ENCODE measurements around the gene ZC3HAV1. TPM values are rescaled to one million over a fixed set of nuclear protein-coding genes. Genes with fewer than 3 reads are reported as not detected.
"Not testable (repeated sequence)": the region's sequence is repeated elsewhere in the genome, so short reads cannot be mapped to it uniquely, and the experiment has no call there.

Gene ZC3HAV1
- total and polyA plus RNA-seq, 2 of the 4 experiments (the other 2 are of a cell fraction), result 9.9 to 22.4 TPM

DNA sequence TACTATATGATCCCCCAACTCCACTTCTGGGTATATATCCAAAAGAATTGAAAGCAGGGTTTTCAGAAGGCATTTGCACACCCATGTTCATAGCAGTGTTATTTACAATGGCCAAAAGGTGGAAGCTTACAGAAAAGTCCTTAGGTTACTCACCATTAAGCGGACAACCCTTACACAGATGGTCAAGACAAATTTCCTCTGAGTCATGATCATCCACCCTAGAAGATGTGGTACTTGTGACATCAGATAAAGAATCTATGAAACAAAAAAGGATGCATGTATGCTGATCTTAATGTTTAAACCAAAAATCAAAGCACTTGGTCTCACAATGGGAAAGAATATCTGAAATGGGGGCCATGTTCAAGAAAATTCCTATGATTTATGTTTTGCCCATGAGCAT is 31.1 kb downstream of the ZC3HAV1 start:
- H3K36me3 ChIP-seq (ENCODE audit: control insufficient read depth, insufficient read depth, low read length), result peaks cover 27% of the 10 kb centered on the region
- no peaks in the 10 kb centered on the region for H3K27me3 ChIP-seq (ENCODE audit: control insufficient read depth, insufficient read depth, low read length)
- H3K4me1 ChIP-seq (ENCODE audit: control insufficient read depth, insufficient read depth, low read length), result peaks cover 2% of the 10 kb centered on the region; the same call in 1 of the 2 replicates
- no peak overlapping the region for H2AK5ac ChIP-seq (ENCODE audit: low read depth, low read length)
- no peak overlapping the region for H2AK9ac ChIP-seq (replicated peaks; ENCODE audit: low read depth, low read length, poor library complexity)
- H3K27ac ChIP-seq (ENCODE audit: insufficient read depth, low read length), result no peak overlapping the region
- H2BK15ac ChIP-seq (ENCODE audit: low read depth, low read length), result no peak overlapping the region
- intact Hi-C loops (cut with micrococcal nuclease), result no loop called here
- no peak overlapping the region for H2BK20ac ChIP-seq (ENCODE audit: low read depth, low read length)
- no peaks in the 10 kb centered on the region for H3K9me3 ChIP-seq (ENCODE audit: control insufficient read depth, insufficient read depth, low read length)
- no peak overlapping the region for H3K18ac ChIP-seq (ENCODE audit: low read depth, low read length)
- ChIA-PET CTCF (interaction anchor here (0.7 kb wide), 1 partner anchor 240 kb away, joined by 3 read pairs; no protein-coding TSS in a partner anchor), POLR2A (ENCODE audit: unreplicated experiment) (no interaction called here)
- peaks cover 0 to 10% of the 10 kb centered on the region in 2 experiments; a peak in 1 of 4 replicates for H3K79me1 ChIP-seq (ENCODE audit: low read depth in 1 of 2, low read length in 2 of 2)
- TF ChIP-seq MAZ (IDR thresholded peaks at IDR 0.05; ENCODE audit: borderline replicate concordance, low read depth, low read length) (no peak), POLR2A (IDR thresholded peaks at IDR 0.05; ENCODE audit: low read depth, low read length) (no peak), MXI1 (IDR thresholded peaks at IDR 0.05; ENCODE audit: borderline replicate concordance, low read depth, low read length) (no peak), FOS (IDR thresholded peaks at IDR 0.05; ENCODE audit: low read depth, low read length) (no peak), BHLHE40 (IDR thresholded peaks at IDR 0.05; ENCODE audit: low read depth, low read length) (no peak), CEBPB (IDR thresholded peaks at IDR 0.05; ENCODE audit: low read depth, low read length) (no peak)
- TF ChIP-seq, protein P1, sequence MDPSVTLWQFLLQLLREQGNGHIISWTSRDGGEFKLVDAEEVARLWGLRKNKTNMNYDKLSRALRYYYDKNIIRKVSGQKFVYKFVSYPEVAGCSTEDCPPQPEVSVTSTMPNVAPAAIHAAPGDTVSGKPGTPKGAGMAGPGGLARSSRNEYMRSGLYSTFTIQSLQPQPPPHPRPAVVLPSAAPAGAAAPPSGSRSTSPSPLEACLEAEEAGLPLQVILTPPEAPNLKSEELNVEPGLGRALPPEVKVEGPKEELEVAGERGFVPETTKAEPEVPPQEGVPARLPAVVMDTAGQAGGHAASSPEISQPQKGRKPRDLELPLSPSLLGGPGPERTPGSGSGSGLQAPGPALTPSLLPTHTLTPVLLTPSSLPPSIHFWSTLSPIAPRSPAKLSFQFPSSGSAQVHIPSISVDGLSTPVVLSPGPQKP (IDR thresholded peaks at IDR 0.05; ENCODE audit: borderline replicate concordance, low read depth, low read length), result no peak
- no peak overlapping the region for H4K8ac ChIP-seq (ENCODE audit: low read depth in 2 of 2, low read length in 2 of 2)
- H3K4ac ChIP-seq (ENCODE audit: low read depth, low read length), result no peak overlapping the region
- ATAC-seq (ENCODE audit: low read depth), result no peak
- H3K14ac ChIP-seq (replicated peaks; ENCODE audit: low read depth, low read length), result no peak overlapping the region
- no peak overlapping the region for H4K5ac ChIP-seq (ENCODE audit: low read depth, low read length)
- no TSS peak for BruUV-seq (replicated peaks)
- H3K4me2 ChIP-seq (ENCODE audit: low read depth, low read length), result no peak overlapping the region
- no peak overlapping the region for H3K56ac ChIP-seq (ENCODE audit: extremely low read depth, insufficient read depth, low read length)
- no peak overlapping the region for H4K91ac ChIP-seq (ENCODE audit: insufficient read depth, low read depth, low read length)
- no peak overlapping the region for H2BK120ac ChIP-seq (ENCODE audit: low read depth, low read length)
- DNase-seq, result peak; percentile 75
- no peak overlapping the region for H2AFZ ChIP-seq (replicated peaks; ENCODE audit: low read length, poor library complexity)
- dilution Hi-C loops (cut with HindIII; ENCODE audit: low sequenced_read_pairs, unreplicated experiment), result no loop called here
- H3K4me3 ChIP-seq (ENCODE audit: insufficient read depth, low read depth, low read length), result no peak overlapping the region
- no CpG with 5 or more reads among the region's 1 CpG for WGBS, 2 experiments (ENCODE audit: extremely low coverage in 2 of 2, insufficient read length in 1 of 2)
- in situ Hi-C loops (cut with MboI; ENCODE audit: low sequenced_read_pairs), result loop anchor here (10.0 kb wide), 1 partner anchor 194 kb away; no protein-coding TSS in a partner anchor
- no peak overlapping the region for H3K23ac ChIP-seq (ENCODE audit: low read depth, low read length)
- no peak overlapping the region for H3K9ac ChIP-seq (ENCODE audit: low read depth, low read length)
- H2BK5ac ChIP-seq (ENCODE audit: low read depth, low read length, poor library complexity, severe bottlenecking), result no peak overlapping the region
- peaks cover 4% of the 10 kb centered on the region for H3K9me1 ChIP-seq (ENCODE audit: insufficient read depth, low read length)
- H4K20me1 ChIP-seq (ENCODE audit: insufficient read depth, low read length), result no peaks in the 10 kb centered on the region

DNA sequence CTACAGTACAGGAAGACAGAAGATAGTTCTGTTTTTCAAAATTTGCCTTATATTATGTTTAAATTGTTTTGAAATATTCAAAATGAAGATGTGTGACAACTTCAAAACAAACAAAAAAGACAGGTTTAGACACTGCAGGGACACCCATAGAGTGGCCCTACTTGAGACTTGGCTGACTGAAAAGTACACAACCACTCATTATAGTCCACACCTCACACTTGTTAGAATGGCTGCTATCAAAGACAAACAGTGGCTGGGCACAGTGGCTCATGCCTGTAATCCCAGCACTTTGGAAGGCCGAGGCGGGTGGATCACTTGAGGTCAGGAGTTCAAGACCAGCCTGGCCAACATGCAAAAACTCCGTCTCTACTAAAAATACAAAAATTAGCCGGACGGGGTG is 31.8 kb downstream of the ZC3HAV1 start:
- H2BK15ac ChIP-seq (ENCODE audit: low read depth, low read length); H3K4me3 ChIP-seq (ENCODE audit: insufficient read depth, low read depth, low read length); DNase-seq; H4K5ac ChIP-seq (ENCODE audit: low read depth, low read length); H3K14ac ChIP-seq (replicated peaks; ENCODE audit: low read depth, low read length); intact Hi-C loops (cut with micrococcal nuclease); H2BK120ac ChIP-seq (ENCODE audit: low read depth, low read length); H3K56ac ChIP-seq (ENCODE audit: extremely low read depth, insufficient read depth, low read length); dilution Hi-C loops (cut with HindIII; ENCODE audit: low sequenced_read_pairs, unreplicated experiment); H3K4me2 ChIP-seq (ENCODE audit: low read depth, low read length); CTCF ChIA-PET; H4K8ac ChIP-seq (ENCODE audit: low read depth in 2 of 2, low read length in 2 of 2); H4K20me1 ChIP-seq (ENCODE audit: insufficient read depth, low read length); ATAC-seq (ENCODE audit: low read depth); H3K4me1 ChIP-seq (ENCODE audit: control insufficient read depth, insufficient read depth, low read length); H2BK5ac ChIP-seq (ENCODE audit: low read depth, low read length, poor library complexity, severe bottlenecking); H2BK20ac ChIP-seq (ENCODE audit: low read depth, low read length); H3K18ac ChIP-seq (ENCODE audit: low read depth, low read length); BruUV-seq (replicated peaks); H4K91ac ChIP-seq (ENCODE audit: insufficient read depth, low read depth, low read length); H3K23ac ChIP-seq (ENCODE audit: low read depth, low read length); H2AK9ac ChIP-seq (replicated peaks; ENCODE audit: low read depth, low read length, poor library complexity); H3K9ac ChIP-seq (ENCODE audit: low read depth, low read length); H3K9me1 ChIP-seq (ENCODE audit: insufficient read depth, low read length); H2AK5ac ChIP-seq (ENCODE audit: low read depth, low read length); H3K27me3 ChIP-seq (ENCODE audit: control insufficient read depth, insufficient read depth, low read length); H3K27ac ChIP-seq (ENCODE audit: insufficient read depth, low read length); POLR2A ChIA-PET (ENCODE audit: unreplicated experiment); H3K9me3 ChIP-seq (ENCODE audit: control insufficient read depth, insufficient read depth, low read length); H3K4ac ChIP-seq (ENCODE audit: low read depth, low read length); H2AFZ ChIP-seq (replicated peaks; ENCODE audit: low read length, poor library complexity): not testable (repeated sequence)
- in situ Hi-C loops (cut with MboI; ENCODE audit: low sequenced_read_pairs), result loop anchor here (10.0 kb wide), 1 partner anchor 193 kb away; no protein-coding TSS in a partner anchor
- WGBS, 2 experiments (ENCODE audit: extremely low coverage in 2 of 2, insufficient read length in 1 of 2), result no CpG with 5 or more reads among the region's 5 CpGs
- Histone ChIP-seq H3K79me1 (ENCODE audit: low read depth in 1 of 2, low read length in 2 of 2) (peaks cover 0 to 10% of the 10 kb centered on the region in 2 experiments; a peak in 1 of 4 replicates), H3K36me3 (ENCODE audit: control insufficient read depth, insufficient read depth, low read length) (peaks cover 28% of the 10 kb centered on the region)
